Sigmoid colon (tissue), 7 donors: ENCODE results near the gene HAPLN1. TPM values are rescaled to one million over a fixed set of nuclear protein-coding genes. Genes with fewer than 3 reads are reported as not detected.

Experiments used
- DNase-seq: peaks from one replicate; pipeline ENCODE4 v3.0.0-alpha.2; 2019
- H3K27ac ChIP-seq, 4 donors: fragments of 200-600 bp; sonication (generic); one replicate each; pipeline ENCODE4 v1.5.1; 2016 to 2019; ENCODE audit warnings: mild to moderate bottlenecking in 1 of 4
- H3K27me3 ChIP-seq, 3 donors: fragments of 200-600 bp; sonication (generic); one replicate each; pipeline ENCODE4 v1.5.1; 2019; ENCODE audit warnings: mild to moderate bottlenecking in 1 of 3
- H3K36me3 ChIP-seq, 4 donors: fragments of 200-600 bp; sonication (generic); one replicate each; pipeline ENCODE4 v1.5.1; 2016 to 2019
- H3K4me1 ChIP-seq, 4 donors: fragments of 200-600 bp; sonication (generic); one replicate each; pipeline ENCODE4 v1.5.1; 2017 to 2019
- H3K4me3 ChIP-seq, 4 donors: fragments of 200-600 bp; sonication (generic); one replicate each; pipeline ENCODE4 v1.5.1; 2017 to 2019; ENCODE audit warnings: mild to moderate bottlenecking in 2 of 4, moderate library complexity in 1 of 4
- H3K9me3 ChIP-seq, 4 donors: fragments of 200-600 bp in 3 of 4; sonication (generic) in 3 of 4; one replicate each; pipeline versions ENCODE4 v1.5.1 to v1.6.1; 2013 to 2019
- CTCF ChIP-seq, 4 experiments: fragments of 450-650 bp in 3 of 4; fragments of 200-600 bp in 1 of 4; IDR thresholded peaks; one replicate each; pipeline ENCODE4 v1.5.1; 2016 to 2019; ENCODE audit warnings: antibody characterized with exemption in 4 of 4, mild to moderate bottlenecking in 3 of 4, moderate library complexity in 2 of 4
- EP300 ChIP-seq, 4 donors: sonication (generic); formaldehyde crosslinking; IDR thresholded peaks; one replicate each; pipeline ENCODE4 v1.6.1; 2017; ENCODE audit warnings: antibody characterized with exemption in 4 of 4
- POLR2A ChIP-seq, 2 donors: fragments of 450-650 bp; IDR thresholded peaks; one replicate each; pipeline ENCODE4 v1.6.1; 2016; ENCODE audit warnings: antibody characterized with exemption in 2 of 2, mild to moderate bottlenecking in 2 of 2, moderate library complexity in 2 of 2
- POLR2AphosphoS5 ChIP-seq, 4 donors: sonication (generic); formaldehyde crosslinking; IDR thresholded peaks; one replicate each; pipeline ENCODE4 v1.6.1; 2017; ENCODE audit warnings: antibody characterized with exemption in 4 of 4
- WGBS, 2 donors: extraction: QIAGEN DNeasy Blood & Tissue Kit; methylation state at CpG; one replicate each; pipeline ENCODE4 v1.1.7; 2013; 5-methylcytosine and 5-hydroxymethylcytosine counted together
- intact Hi-C: fragments of 100-400 bp; cut with DNase I; formaldehyde crosslinking; loops from one replicate; pipeline ENCODE4 v1.15.1; 2023
- polyA plus RNA-seq, 3 donors: library from polyadenylated mRNA; stranded (reverse); fragments of 200-250 nt; gene quantifications; one replicate each; pipeline ENCODE4 v1.2.3, GENCODE V29; 2013
- total RNA-seq, 4 donors: library from RNA; depleted of rRNA; stranded (reverse); fragments of >200 nt; gene quantifications; one replicate each; pipeline ENCODE4 v1.1.0, GENCODE V29; 2016
- donor health status: healthy with polysubstance abuse.
- donor health status: Bipolar disorder and iron deficiency.
- donor health status: healthy.

HAPLN1 gene
- total and polyA plus RNA-seq, 7 donors, result under 0.01 to 1.8 (median 0.97) TPM; not detected in 3

GRCh38 chr5:83657807-83658525 lies 62.7 kb downstream of the HAPLN1 start:
- 96 to 97% methylated on average over 1 of the region's 1 CpG for WGBS, 2 donors
- DNase-seq, result no peak
- no peak overlapping the region for H3K27ac ChIP-seq
- TF ChIP-seq POLR2A (IDR thresholded peaks at IDR 0.05), result no peak
- no peak for TF ChIP-seq POLR2AphosphoS5 (IDR thresholded peaks at IDR 0.05)
- TF ChIP-seq EP300 (IDR thresholded peaks at IDR 0.05), result no peak
- no peak for TF ChIP-seq CTCF (IDR thresholded peaks at IDR 0.05)
- H3K4me1 ChIP-seq, result no peaks in the 10 kb centered on the region
- H3K27me3 ChIP-seq, result no peaks in the 10 kb centered on the region
- intact Hi-C loops, result no loop called here
- H3K9me3 ChIP-seq, result no peaks in the 10 kb centered on the region
- no peaks in the 10 kb centered on the region for H3K36me3 ChIP-seq
- H3K4me3 ChIP-seq, result no peak overlapping the region

DNA sequence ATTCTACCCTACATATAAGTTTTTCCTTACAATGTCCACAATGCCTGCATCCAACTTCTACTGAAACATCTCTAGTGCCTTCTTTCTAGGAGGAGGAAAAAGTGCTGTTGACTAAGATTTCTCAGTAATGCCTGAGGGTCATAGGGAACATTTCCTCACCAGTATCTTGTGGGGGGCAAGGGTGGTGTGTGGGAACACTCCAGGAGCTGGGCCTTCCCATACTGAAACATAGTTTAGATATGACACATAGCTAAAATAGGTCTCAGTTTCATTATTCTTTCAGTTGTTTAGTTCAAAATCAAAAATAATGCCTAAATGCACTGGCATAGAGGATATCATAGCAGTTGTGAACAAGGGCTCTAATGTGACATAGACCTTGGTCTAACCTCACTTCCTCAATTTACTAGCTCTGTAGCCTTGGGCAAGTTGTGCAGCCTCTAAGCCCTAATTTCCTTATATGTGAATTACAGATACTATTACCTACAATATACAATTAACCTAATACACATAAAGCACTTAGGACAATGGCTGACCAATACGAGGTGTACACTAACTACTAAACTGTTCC lies 66.1 kb downstream of the HAPLN1 start:
- no peaks in the 10 kb centered on the region for H3K27me3 ChIP-seq
- 75 to 94% methylated on average over 1 of the region's 1 CpG for WGBS, 2 donors
- intact Hi-C loops, result no loop called here
- H3K9me3 ChIP-seq, result no peaks in the 10 kb centered on the region
- no peak for DNase-seq
- H3K36me3 ChIP-seq, result no peaks in the 10 kb centered on the region
- no peaks in the 10 kb centered on the region for H3K4me1 ChIP-seq
- H3K27ac ChIP-seq, result no peak overlapping the region
- TF ChIP-seq POLR2A (IDR thresholded peaks at IDR 0.05) (no peak), CTCF (IDR thresholded peaks at IDR 0.05) (no peak), EP300 (IDR thresholded peaks at IDR 0.05) (no peak), POLR2AphosphoS5 (IDR thresholded peaks at IDR 0.05) (no peak)
- no peak overlapping the region for H3K4me3 ChIP-seq

DNA sequence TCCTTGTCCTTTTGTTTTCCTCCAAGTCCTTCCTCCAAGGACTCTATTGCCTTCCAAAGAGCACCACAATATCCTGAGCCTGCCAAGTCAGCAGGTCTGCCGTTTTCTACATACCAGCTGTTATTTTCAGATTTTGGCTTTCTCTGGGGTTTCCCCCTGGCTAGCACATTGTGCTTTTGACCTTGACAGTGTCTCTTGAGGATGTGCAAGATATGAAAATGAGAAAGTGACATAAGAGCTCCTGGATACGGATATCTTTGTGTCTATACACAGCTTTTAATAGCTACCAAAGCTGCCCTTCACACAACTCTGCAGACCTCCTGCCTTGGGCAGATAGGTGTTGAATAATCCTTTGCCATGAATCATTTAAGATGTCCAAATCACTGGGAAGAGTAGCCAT lies 67.0 kb downstream of the HAPLN1 start:
- 69 to 75% methylated on average over 2 of the region's 2 CpGs for WGBS, 2 donors
- no peak for DNase-seq

DNA sequence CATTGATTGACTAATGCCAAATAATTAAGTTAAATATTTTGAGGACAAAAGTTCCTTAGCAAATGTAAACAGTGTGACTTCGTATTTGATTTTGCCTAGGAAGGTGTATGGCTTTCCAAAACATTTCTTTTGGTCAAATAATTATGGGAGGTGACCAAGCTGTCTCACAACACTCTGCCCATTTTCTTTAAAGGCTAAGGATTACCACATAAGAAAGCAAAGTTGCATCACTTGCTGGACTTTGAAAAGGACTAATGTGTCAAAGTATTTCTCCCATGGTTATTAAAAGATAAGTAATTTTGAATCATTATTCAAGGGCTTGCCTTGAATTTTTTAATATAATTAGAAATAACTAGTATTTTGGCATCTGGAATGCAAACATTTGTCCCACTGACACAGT lies 74.7 kb downstream of the HAPLN1 start:
- Histone ChIP-seq H3K27me3 (no peaks in the 10 kb centered on the region), H3K4me3 (no peak overlapping the region), H3K4me1 (no peaks in the 10 kb centered on the region), H3K27ac (no peak overlapping the region), H3K9me3 (no peaks in the 10 kb centered on the region), H3K36me3 (no peaks in the 10 kb centered on the region)
- no peak for TF ChIP-seq POLR2A (IDR thresholded peaks at IDR 0.05)
- TF ChIP-seq POLR2AphosphoS5 (IDR thresholded peaks at IDR 0.05), result no peak
- TF ChIP-seq CTCF (IDR thresholded peaks at IDR 0.05), result no peak
- no peak for TF ChIP-seq EP300 (IDR thresholded peaks at IDR 0.05)
- intact Hi-C loops, result no loop called here
- 39 to 83% methylated on average over 1 of the region's 1 CpG for WGBS, 2 donors
- DNase-seq, result no peak

More for the DNA sequence above, 67.0 kb downstream of the HAPLN1 start:
- Histone ChIP-seq H3K27ac (no peak overlapping the region), H3K4me3 (no peak overlapping the region), H3K36me3 (no peaks in the 10 kb centered on the region), H3K4me1 (no peaks in the 10 kb centered on the region), H3K9me3 (no peaks in the 10 kb centered on the region), H3K27me3 (no peaks in the 10 kb centered on the region)
- intact Hi-C loops, result no loop called here
- no peak for TF ChIP-seq POLR2A (IDR thresholded peaks at IDR 0.05)
- no peak for TF ChIP-seq CTCF (IDR thresholded peaks at IDR 0.05)
- TF ChIP-seq POLR2AphosphoS5 (IDR thresholded peaks at IDR 0.05), result no peak
- TF ChIP-seq EP300 (IDR thresholded peaks at IDR 0.05), result no peak
